RWPE2 (cell line): ENCODE results near the gene PRDM16.

Experiments
- ATAC-seq: fragments of 200-7000 bp; cut with Tn5 transposase; 3 replicates; pipeline ENCODE4 v1.9.1; 2021; ENCODE audit warnings: low read depth
- DNase-seq: peaks from one replicate; pipeline ENCODE4 v3.0.0-alpha.2; 2020; ENCODE audit warnings: low spot score
- H3K27ac ChIP-seq: fragments of 450-650 bp; 2 replicates; pipeline ENCODE4 v1.5.1; 2017; ENCODE audit warnings: mild to moderate bottlenecking; ENCODE audit not compliant: poor library complexity, severe bottlenecking
- H3K27me3 ChIP-seq: fragments of 250-450 bp; sonication (Bioruptor Pico); 2 replicates; pipeline ENCODE4 v1.5.1; 2021; ENCODE audit warnings: mild to moderate bottlenecking, moderate library complexity; ENCODE audit not compliant: insufficient read depth, poor library complexity, severe bottlenecking
- H3K36me3 ChIP-seq: fragments of 250-450 bp; sonication (Bioruptor Pico); 2 replicates; pipeline ENCODE4 v1.5.1; 2020; ENCODE audit warnings: low read depth, mild to moderate bottlenecking, moderate library complexity
- H3K4me1 ChIP-seq: fragments of 250-450 bp; sonication (Bioruptor Pico); 2 replicates; pipeline ENCODE4 v1.5.1; 2021; ENCODE audit warnings: mild to moderate bottlenecking, moderate library complexity; ENCODE audit not compliant: insufficient read depth, poor library complexity, severe bottlenecking
- H3K4me3 ChIP-seq: fragments of 250-450 bp; sonication (Bioruptor Pico); 2 replicates; pipeline ENCODE4 v1.5.1; 2021; ENCODE audit warnings: mild to moderate bottlenecking, moderate library complexity; ENCODE audit not compliant: severe bottlenecking
- H3K9me3 ChIP-seq: fragments of 250-450 bp; sonication (Bioruptor Pico); 2 replicates; pipeline ENCODE4 v1.5.1; 2021; ENCODE audit warnings: mild to moderate bottlenecking, moderate library complexity; ENCODE audit not compliant: severe bottlenecking
- TF ChIP-seq, protein P1 (sequence below): fragments of 450-650 bp; IDR thresholded peaks from one replicate; pipeline ENCODE4 v1.5.1; 2017; ENCODE audit warnings: mild to moderate bottlenecking, moderate library complexity; ENCODE audit not compliant: poor library complexity, severe bottlenecking

Gene PRDM16

GRCh38 chr1:3323796-3324703, 255.0 kb downstream of the PRDM16 start:
- H3K27ac ChIP-seq, result no peak overlapping the region
- no peaks in the 10 kb centered on the region for H3K4me1 ChIP-seq
- no peak for DNase-seq
- H3K4me3 ChIP-seq, result no peak overlapping the region
- TF ChIP-seq, protein P1, sequence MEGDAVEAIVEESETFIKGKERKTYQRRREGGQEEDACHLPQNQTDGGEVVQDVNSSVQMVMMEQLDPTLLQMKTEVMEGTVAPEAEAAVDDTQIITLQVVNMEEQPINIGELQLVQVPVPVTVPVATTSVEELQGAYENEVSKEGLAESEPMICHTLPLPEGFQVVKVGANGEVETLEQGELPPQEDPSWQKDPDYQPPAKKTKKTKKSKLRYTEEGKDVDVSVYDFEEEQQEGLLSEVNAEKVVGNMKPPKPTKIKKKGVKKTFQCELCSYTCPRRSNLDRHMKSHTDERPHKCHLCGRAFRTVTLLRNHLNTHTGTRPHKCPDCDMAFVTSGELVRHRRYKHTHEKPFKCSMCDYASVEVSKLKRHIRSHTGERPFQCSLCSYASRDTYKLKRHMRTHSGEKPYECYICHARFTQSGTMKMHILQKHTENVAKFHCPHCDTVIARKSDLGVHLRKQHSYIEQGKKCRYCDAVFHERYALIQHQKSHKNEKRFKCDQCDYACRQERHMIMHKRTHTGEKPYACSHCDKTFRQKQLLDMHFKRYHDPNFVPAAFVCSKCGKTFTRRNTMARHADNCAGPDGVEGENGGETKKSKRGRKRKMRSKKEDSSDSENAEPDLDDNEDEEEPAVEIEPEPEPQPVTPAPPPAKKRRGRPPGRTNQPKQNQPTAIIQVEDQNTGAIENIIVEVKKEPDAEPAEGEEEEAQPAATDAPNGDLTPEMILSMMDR, result no peak
- no peak for ATAC-seq
- H3K9me3 ChIP-seq, result no peaks in the 10 kb centered on the region
- no peaks in the 10 kb centered on the region for H3K36me3 ChIP-seq
- H3K27me3 ChIP-seq, result peaks cover 15% of the 10 kb centered on the region

- H3K4me3 ChIP-seq, result no peak overlapping the region
- no peak overlapping the region for H3K27ac ChIP-seq
- ATAC-seq (no peak), DNase-seq (no peak)
- H3K9me3 ChIP-seq, result no peaks in the 10 kb centered on the region
- H3K36me3 ChIP-seq, result no peaks in the 10 kb centered on the region
- H3K4me1 ChIP-seq, result no peaks in the 10 kb centered on the region
- peaks cover 15% of the 10 kb centered on the region for H3K27me3 ChIP-seq
- TF ChIP-seq, protein P1, result no peak
Observed at GRCh38 chr1:3324704-3325535, 255.9 kb downstream of the PRDM16 start.

GRCh38 chr1:3326516-3327388, 257.7 kb downstream of the PRDM16 start:
- Histone ChIP-seq H3K36me3 (no peaks in the 10 kb centered on the region), H3K27ac (no peak overlapping the region), H3K4me3 (no peak overlapping the region), H3K4me1 (no peaks in the 10 kb centered on the region), H3K27me3 (peaks cover 15% of the 10 kb centered on the region), H3K9me3 (no peaks in the 10 kb centered on the region)
- ATAC-seq (no peak), DNase-seq (no peak)
- TF ChIP-seq, protein P1, result no peak

- Histone ChIP-seq H3K36me3 (no peaks in the 10 kb centered on the region), H3K4me1 (no peaks in the 10 kb centered on the region), H3K27me3 (peaks cover 15% of the 10 kb centered on the region), H3K27ac (no peak overlapping the region), H3K9me3 (no peaks in the 10 kb centered on the region), H3K4me3 (no peak overlapping the region)
- ATAC-seq (no peak), DNase-seq (no peak)
- TF ChIP-seq, protein P1, result no peak
Observed at GRCh38 chr1:3327389-3327702, 258.3 kb downstream of the PRDM16 start.
